Measurements from ENCODE around the gene ARAP2.

Gene ARAP2

GRCh38 chr4:36254371-36254770 lies 10.1 kb upstream of the ARAP2 start:
- H3K36me3 ChIP-seq (ENCODE audit: insufficient read depth, low read length), result no peaks in the 10 kb centered on the region
- H3K27me3 ChIP-seq (ENCODE audit: control insufficient read depth in 1 of 2, insufficient read depth in 2 of 2, low read length in 2 of 2), result no peaks in the 10 kb centered on the region
- no peak overlapping the region for H3K27ac ChIP-seq (ENCODE audit: low read depth, low read length)
- no peak overlapping the region for H3K4me3 ChIP-seq (ENCODE audit: low read depth in 1 of 2, low read length in 2 of 2)
- no peak overlapping the region for H3K9ac ChIP-seq (ENCODE audit: low read length)
- no peaks in the 10 kb centered on the region for H3K4me1 ChIP-seq (ENCODE audit: insufficient read depth, low read length)
- H3K9me3 ChIP-seq (ENCODE audit: low read length), result no peaks in the 10 kb centered on the region

- H3K36me3 ChIP-seq (ENCODE audit: insufficient read depth, low read length), result no peaks in the 10 kb centered on the region
- H3K9me3 ChIP-seq (ENCODE audit: low read length), result no peaks in the 10 kb centered on the region
- no peaks in the 10 kb centered on the region for H3K27me3 ChIP-seq (ENCODE audit: control insufficient read depth in 1 of 2, insufficient read depth in 2 of 2, low read length in 2 of 2)
- no peaks in the 10 kb centered on the region for H3K4me1 ChIP-seq (ENCODE audit: insufficient read depth, low read length)
- H3K27ac ChIP-seq (ENCODE audit: low read depth, low read length), result no peak overlapping the region
- no peak overlapping the region for H3K9ac ChIP-seq (ENCODE audit: low read length)
- no peak overlapping the region for H3K4me3 ChIP-seq (ENCODE audit: low read depth in 1 of 2, low read length in 2 of 2)
These were observed 7.7 kb upstream of the ARAP2 start for GRCh38 chr4:36251983-36252382.

GRCh38 chr4:36249610-36250009 lies 5.3 kb upstream of the ARAP2 start:
- Histone ChIP-seq H3K9me3 (ENCODE audit: low read length) (no peaks in the 10 kb centered on the region), H3K4me1 (ENCODE audit: insufficient read depth, low read length) (no peaks in the 10 kb centered on the region), H3K4me3 (ENCODE audit: low read depth in 1 of 2, low read length in 2 of 2) (no peak overlapping the region), H3K36me3 (ENCODE audit: insufficient read depth, low read length) (no peaks in the 10 kb centered on the region), H3K27ac (ENCODE audit: low read depth, low read length) (no peak overlapping the region), H3K9ac (ENCODE audit: low read length) (no peak overlapping the region), H3K27me3 (ENCODE audit: control insufficient read depth in 1 of 2, insufficient read depth in 2 of 2, low read length in 2 of 2) (no peaks in the 10 kb centered on the region)

- Histone ChIP-seq H3K27me3 (ENCODE audit: control insufficient read depth in 1 of 2, insufficient read depth in 2 of 2, low read length in 2 of 2) (no peaks in the 10 kb centered on the region), H3K9ac (ENCODE audit: low read length) (peak overlapping the region; percentile 36), H3K4me3 (ENCODE audit: low read depth in 1 of 2, low read length in 2 of 2) (peak overlapping the region; percentile 37 to 68), H3K27ac (ENCODE audit: low read depth, low read length) (no peak overlapping the region), H3K9me3 (ENCODE audit: low read length) (no peaks in the 10 kb centered on the region), H3K36me3 (ENCODE audit: insufficient read depth, low read length) (no peaks in the 10 kb centered on the region), H3K4me1 (ENCODE audit: insufficient read depth, low read length) (no peaks in the 10 kb centered on the region)
These were observed 708 bp downstream of the ARAP2 start for GRCh38 chr4:36243355-36244256.

- no peak overlapping the region for H3K9ac ChIP-seq (ENCODE audit: low read length)
- peak overlapping the region in 1 of 2 donors; percentile 68 for H3K4me3 ChIP-seq (ENCODE audit: low read depth in 1 of 2, low read length in 2 of 2)
- no peaks in the 10 kb centered on the region for H3K27me3 ChIP-seq (ENCODE audit: control insufficient read depth in 1 of 2, insufficient read depth in 2 of 2, low read length in 2 of 2)
- H3K27ac ChIP-seq (ENCODE audit: low read depth, low read length), result no peak overlapping the region
- H3K36me3 ChIP-seq (ENCODE audit: insufficient read depth, low read length), result no peaks in the 10 kb centered on the region
- no peaks in the 10 kb centered on the region for H3K4me1 ChIP-seq (ENCODE audit: insufficient read depth, low read length)
- no peaks in the 10 kb centered on the region for H3K9me3 ChIP-seq (ENCODE audit: low read length)
These were observed 1.5 kb downstream of the ARAP2 start for GRCh38 chr4:36242629-36243354.

GRCh38 chr4:36241771-36242170 lies 2.5 kb downstream of the ARAP2 start:
- Histone ChIP-seq H3K4me3 (ENCODE audit: low read depth in 1 of 2, low read length in 2 of 2) (no peak overlapping the region), H3K27me3 (ENCODE audit: control insufficient read depth in 1 of 2, insufficient read depth in 2 of 2, low read length in 2 of 2) (no peaks in the 10 kb centered on the region), H3K4me1 (ENCODE audit: insufficient read depth, low read length) (no peaks in the 10 kb centered on the region), H3K9ac (ENCODE audit: low read length) (no peak overlapping the region), H3K9me3 (ENCODE audit: low read length) (no peaks in the 10 kb centered on the region), H3K36me3 (ENCODE audit: insufficient read depth, low read length) (no peaks in the 10 kb centered on the region), H3K27ac (ENCODE audit: low read depth, low read length) (no peak overlapping the region)

- Histone ChIP-seq H3K4me3 (ENCODE audit: low read depth in 1 of 2, low read length in 2 of 2) (no peak overlapping the region), H3K36me3 (ENCODE audit: insufficient read depth, low read length) (no peaks in the 10 kb centered on the region), H3K9me3 (ENCODE audit: low read length) (no peaks in the 10 kb centered on the region), H3K27ac (ENCODE audit: low read depth, low read length) (no peak overlapping the region), H3K4me1 (ENCODE audit: insufficient read depth, low read length) (no peaks in the 10 kb centered on the region), H3K9ac (ENCODE audit: low read length) (no peak overlapping the region), H3K27me3 (ENCODE audit: control insufficient read depth in 1 of 2, insufficient read depth in 2 of 2, low read length in 2 of 2) (no peaks in the 10 kb centered on the region)
These were observed 6.7 kb downstream of the ARAP2 start for GRCh38 chr4:36237366-36238313.

GRCh38 chr4:36236159-36236558 lies 8.2 kb downstream of the ARAP2 start:
- Histone ChIP-seq H3K9ac (ENCODE audit: low read length) (no peak overlapping the region), H3K4me3 (ENCODE audit: low read depth in 1 of 2, low read length in 2 of 2) (no peak overlapping the region), H3K27ac (ENCODE audit: low read depth, low read length) (no peak overlapping the region), H3K27me3 (ENCODE audit: control insufficient read depth in 1 of 2, insufficient read depth in 2 of 2, low read length in 2 of 2) (no peaks in the 10 kb centered on the region), H3K36me3 (ENCODE audit: insufficient read depth, low read length) (no peaks in the 10 kb centered on the region), H3K9me3 (ENCODE audit: low read length) (no peaks in the 10 kb centered on the region), H3K4me1 (ENCODE audit: insufficient read depth, low read length) (no peaks in the 10 kb centered on the region)

GRCh38 chr4:36235306-36235705 lies 9.0 kb downstream of the ARAP2 start:
- H3K4me1 ChIP-seq (ENCODE audit: insufficient read depth, low read length), result no peaks in the 10 kb centered on the region
- no peak overlapping the region for H3K4me3 ChIP-seq (ENCODE audit: low read depth in 1 of 2, low read length in 2 of 2)
- no peak overlapping the region for H3K27ac ChIP-seq (ENCODE audit: low read depth, low read length)
- no peak overlapping the region for H3K9ac ChIP-seq (ENCODE audit: low read length)
- no peaks in the 10 kb centered on the region for H3K27me3 ChIP-seq (ENCODE audit: control insufficient read depth in 1 of 2, insufficient read depth in 2 of 2, low read length in 2 of 2)
- H3K36me3 ChIP-seq (ENCODE audit: insufficient read depth, low read length), result no peaks in the 10 kb centered on the region
- H3K9me3 ChIP-seq (ENCODE audit: low read length), result no peaks in the 10 kb centered on the region

- Histone ChIP-seq H3K4me3 (ENCODE audit: low read depth in 1 of 2, low read length in 2 of 2) (no peak overlapping the region), H3K9me3 (ENCODE audit: low read length) (no peaks in the 10 kb centered on the region), H3K27ac (ENCODE audit: low read depth, low read length) (no peak overlapping the region), H3K4me1 (ENCODE audit: insufficient read depth, low read length) (no peaks in the 10 kb centered on the region), H3K9ac (ENCODE audit: low read length) (no peak overlapping the region), H3K27me3 (ENCODE audit: control insufficient read depth in 1 of 2, insufficient read depth in 2 of 2, low read length in 2 of 2) (no peaks in the 10 kb centered on the region), H3K36me3 (ENCODE audit: insufficient read depth, low read length) (no peaks in the 10 kb centered on the region)
These were observed 10.6 kb downstream of the ARAP2 start for GRCh38 chr4:36233567-36234266.

Measured in muscle layer of colon (tissue), 2 donors.